IMR-90 (cell line): ENCODE results near the gene TENM4. TPM values are rescaled to one million over a fixed set of nuclear protein-coding genes. Genes with fewer than 3 reads are reported as not detected.

Source experiments
- ATAC-seq: fragments of 200-7000 bp; cut with Tn5 transposase; 2 replicates; pipeline ENCODE4 v1.9.1; 2020; ENCODE audit warnings: low read depth, mild to moderate bottlenecking, moderate library complexity
- BruUV-seq: library from RNA; stranded (reverse); fragments of 400-500 nt; replicated peaks from 2 replicates; lab custom pipeline; 2021; lab: Mats Ljungman, UMichigan
- CTCF ChIA-PET: fragments of 300-600 bp; formaldehyde crosslinking; extraction: SDS; loops from one replicate; lab custom pipeline; 2021; ENCODE audit warnings: antibody characterized with exemption; lab: Yijun Ruan, JAX
- POLR2A ChIA-PET: fragments of 300-600 bp; sonication (Branson Sonifier 250); formaldehyde crosslinking; loops from one replicate; lab custom pipeline; 2022; ENCODE audit warnings: antibody characterized with exemption; ENCODE audit not compliant: unreplicated experiment; lab: Charles Lee
- DNase-seq: peaks from one replicate; pipeline ENCODE4 v3.0.0; 2013
- H2AFZ ChIP-seq: replicated peaks from 2 replicates; pipeline ENCODE3; 2013; ENCODE audit warnings: low read length, mild to moderate bottlenecking; ENCODE audit not compliant: poor library complexity
- H2AK5ac ChIP-seq: 2 replicates; pipeline ENCODE4 v1.6.1; 2013; ENCODE audit warnings: low read depth, low read length, inconsistent platforms
- H2AK9ac ChIP-seq: replicated peaks from 2 replicates; pipeline ENCODE3; 2013; ENCODE audit warnings: mild to moderate bottlenecking, low read depth, low read length, moderate library complexity; ENCODE audit not compliant: poor library complexity
- H2BK120ac ChIP-seq: 2 replicates; pipeline ENCODE4 v1.6.1; 2013; ENCODE audit warnings: low read depth, low read length, inconsistent platforms
- H2BK15ac ChIP-seq: 3 replicates; pipeline ENCODE4 v1.6.1; 2013; ENCODE audit warnings: low read depth, low read length, inconsistent platforms
- H2BK20ac ChIP-seq: 2 replicates; pipeline ENCODE4 v1.6.1; 2013; ENCODE audit warnings: low read depth, mild to moderate bottlenecking, inconsistent platforms, low read length, moderate library complexity
- H2BK5ac ChIP-seq: 2 replicates; pipeline ENCODE4 v1.6.1; 2013; ENCODE audit warnings: mild to moderate bottlenecking, low read depth, low read length, inconsistent platforms; ENCODE audit not compliant: poor library complexity, severe bottlenecking
- H3K14ac ChIP-seq: replicated peaks from 2 replicates; pipeline ENCODE4 v1.6.1; 2013; ENCODE audit warnings: low read depth, low read length, inconsistent platforms
- H3K18ac ChIP-seq: 2 replicates; pipeline ENCODE4 v1.6.1; 2013; ENCODE audit warnings: low read depth, low read length, control low read depth
- H3K23ac ChIP-seq: 2 replicates; pipeline ENCODE4 v1.6.1; 2013; ENCODE audit warnings: low read depth, low read length, inconsistent platforms
- H3K27ac ChIP-seq: 2 replicates; pipeline ENCODE4 v1.5.1; 2013; ENCODE audit warnings: mild to moderate bottlenecking, control low read depth, low read length; ENCODE audit not compliant: insufficient read depth
- H3K27me3 ChIP-seq: 2 replicates; pipeline ENCODE4 v1.6.1; 2013; ENCODE audit warnings: low read length; ENCODE audit not compliant: control insufficient read depth, insufficient read depth
- H3K36me3 ChIP-seq: 2 replicates; pipeline ENCODE4 v1.6.1; 2013; ENCODE audit warnings: low read length, mixed read lengths; ENCODE audit not compliant: control insufficient read depth, insufficient read depth
- H3K4ac ChIP-seq: 2 replicates; pipeline ENCODE4 v1.6.1; 2013; ENCODE audit warnings: low read depth, low read length, inconsistent platforms
- H3K4me1 ChIP-seq: 2 replicates; pipeline ENCODE4 v1.6.1; 2013; ENCODE audit warnings: low read length, mixed read lengths; ENCODE audit not compliant: control insufficient read depth, insufficient read depth
- H3K4me2 ChIP-seq: 2 replicates; pipeline ENCODE4 v1.6.1; 2013; ENCODE audit warnings: low read depth, mild to moderate bottlenecking, control low read depth, low read length, moderate library complexity
- H3K4me3 ChIP-seq: 2 replicates; pipeline ENCODE4 v1.5.1; 2013; ENCODE audit warnings: low read depth, mild to moderate bottlenecking, control low read depth, low read length, moderate library complexity; ENCODE audit not compliant: insufficient read depth
- H3K56ac ChIP-seq: 2 replicates; pipeline ENCODE4 v1.6.1; 2013; ENCODE audit warnings: low read length, inconsistent platforms; ENCODE audit not compliant: insufficient read depth; ENCODE audit errors: extremely low read depth
- H3K79me1 ChIP-seq, 2 experiments: 2 replicates each; pipeline ENCODE4 v1.6.1; 2013; ENCODE audit warnings: low read length in 2 of 2, inconsistent platforms in 1 of 2, low read depth in 1 of 2
- H3K9ac ChIP-seq: 2 replicates; pipeline ENCODE4 v1.6.1; 2013; ENCODE audit warnings: low read depth, low read length, control low read depth
- H3K9me1 ChIP-seq: 2 replicates; pipeline ENCODE4 v1.6.1; 2013; ENCODE audit warnings: low read length, inconsistent platforms; ENCODE audit not compliant: insufficient read depth
- H3K9me3 ChIP-seq: 2 replicates; pipeline ENCODE4 v1.6.1; 2013; ENCODE audit warnings: low read length; ENCODE audit not compliant: control insufficient read depth, insufficient read depth
- H4K20me1 ChIP-seq: 2 replicates; pipeline ENCODE4 v1.6.1; 2013; ENCODE audit warnings: low read length, inconsistent platforms; ENCODE audit not compliant: insufficient read depth
- H4K5ac ChIP-seq: 2 replicates; pipeline ENCODE4 v1.6.1; 2013; ENCODE audit warnings: mild to moderate bottlenecking, low read depth, low read length, control low read depth
- H4K8ac ChIP-seq, 2 experiments: 2 replicates each; pipeline ENCODE4 v1.6.1; 2013; ENCODE audit warnings: low read depth in 2 of 2, low read length in 2 of 2, control low read depth in 1 of 2, inconsistent platforms in 1 of 2
- H4K91ac ChIP-seq: 2 replicates; pipeline ENCODE4 v1.6.1; 2013; ENCODE audit warnings: low read depth, low read length, inconsistent platforms; ENCODE audit not compliant: insufficient read depth
- CEBPB ChIP-seq: IDR thresholded peaks from 2 replicates; pipeline ENCODE4 v1.6.1; 2012; ENCODE audit warnings: low read depth, low read length, improper control_type of control experiment
- CHD1 ChIP-seq: IDR thresholded peaks from 2 replicates; pipeline ENCODE4 v1.6.1; 2012; ENCODE audit warnings: low read depth, low read length, improper control_type of control experiment
- FOS ChIP-seq: fragments of 150-350 bp; IDR thresholded peaks from 2 replicates; pipeline ENCODE4 v1.6.1; 2016; ENCODE audit warnings: low read depth, low read length
- POLR2A ChIP-seq: IDR thresholded peaks from 2 replicates; pipeline ENCODE4 v1.6.1; 2012; ENCODE audit warnings: mild to moderate bottlenecking, low read depth, low read length
- RAD21 ChIP-seq: IDR thresholded peaks from 2 replicates; pipeline ENCODE4 v1.6.1; 2012; ENCODE audit warnings: low read length, improper control_type of control experiment
- RCOR1 ChIP-seq: IDR thresholded peaks from 2 replicates; pipeline ENCODE4 v1.6.1; 2012; ENCODE audit warnings: mild to moderate bottlenecking, low read length, improper control_type of control experiment; ENCODE audit not compliant: insufficient replicate concordance
- RFX5 ChIP-seq: IDR thresholded peaks from 2 replicates; pipeline ENCODE4 v1.8.0; 2012; ENCODE audit warnings: low read depth, mild to moderate bottlenecking, low read length, moderate library complexity
- SMC3 ChIP-seq: fragments of 150-350 bp; IDR thresholded peaks from 2 replicates; pipeline ENCODE4 v1.6.1; 2016; ENCODE audit warnings: low read depth, mild to moderate bottlenecking, antibody characterized with exemption, low read length, moderate library complexity
- WGBS, 2 experiments: methylation state at CpG; one replicate each; pipeline versions ENCODE4 v1.1.5 to v1.1.7; 2013; ENCODE audit warnings: missing lambda C conversion rate in 2 of 2; ENCODE audit not compliant: insufficient read length in 1 of 2; ENCODE audit errors: extremely low coverage in 2 of 2; 5-methylcytosine and 5-hydroxymethylcytosine counted together
- dilution Hi-C: fragments of 300-500 bp; cut with HindIII; formaldehyde crosslinking; loops from one replicate; pipeline ENCODE4 v1.14.3; 2018; ENCODE audit warnings: low sequenced_read_pairs; ENCODE audit not compliant: unreplicated experiment
- in situ Hi-C: fragments of 300-500 bp; cut with MboI; formaldehyde crosslinking; loops from 3 replicates; pipeline ENCODE4 v1.14.3; 2019; ENCODE audit warnings: low sequenced_read_pairs, inconsistent platforms, mixed read lengths
- intact Hi-C: fragments of 100-400 bp; cut with micrococcal nuclease; formaldehyde crosslinking; loops from 2 replicates; pipeline ENCODE4 v1.10.0; 2022
- polyA plus RNA-seq, 3 experiments: library from polyadenylated mRNA; depleted of rRNA; stranded (reverse); fragments of >200 nt; gene quantifications; 2 replicates each; pipeline ENCODE4 v1.2.3, GENCODE V29; 2012; ENCODE audit warnings: low replicate concordance in 1 of 3
- total RNA-seq: library from RNA; depleted of rRNA; stranded (reverse); fragments of >200 nt; gene quantifications from 2 replicates; pipeline ENCODE4 v1.2.3, GENCODE V29; 2012
- TF ChIP-seq, protein P1 (sequence below): fragments of 150-350 bp; IDR thresholded peaks from 2 replicates; pipeline ENCODE4 v1.6.1; 2017; ENCODE audit warnings: mild to moderate bottlenecking, antibody characterized with exemption, low read length, low read depth
- TF ChIP-seq, protein P2 (sequence below): fragments of 150-350 bp; IDR thresholded peaks from 2 replicates; pipeline ENCODE4 v1.6.1; 2016; ENCODE audit warnings: low read depth, mild to moderate bottlenecking, low read length, moderate library complexity, borderline replicate concordance
- TF ChIP-seq, protein P3 (sequence below): conservative IDR thresholded peaks from 2 replicates; pipeline ENCODE4 v1.5.1; 2012; ENCODE audit warnings: mild to moderate bottlenecking, low read depth, low read length, improper control_type of control experiment

TENM4 gene
- total and polyA plus RNA-seq, 2 of the 4 experiments (the other 2 are of a cell fraction) = 7.4 to 9.0 TPM

DNA sequence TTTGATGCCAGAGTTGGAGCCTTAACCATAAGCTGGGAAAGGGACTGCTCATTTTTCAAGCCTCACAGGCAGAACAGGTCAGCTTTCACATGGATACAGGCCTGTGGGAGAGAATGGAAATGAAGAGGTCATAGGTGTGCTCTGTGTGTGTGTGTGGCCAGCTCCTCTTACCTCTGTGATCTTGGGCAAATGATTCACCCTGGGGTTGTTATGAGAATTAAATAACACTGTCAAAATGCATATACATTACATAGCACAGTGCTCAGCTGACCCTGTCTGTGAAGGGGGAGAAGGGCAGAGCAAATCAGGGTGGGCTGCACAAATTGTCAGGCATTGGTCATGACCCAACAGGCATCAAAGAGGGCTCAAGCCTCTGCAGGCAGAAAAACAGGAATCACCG is 372.5 kb downstream of the TENM4 start:
- no peak overlapping the region for H2AFZ ChIP-seq
- H3K14ac ChIP-seq = no peak overlapping the region
- peak; percentile 77 for DNase-seq
- no peak overlapping the region for H3K9ac ChIP-seq
- H3K4me2 ChIP-seq = no peak overlapping the region
- H3K4me3 ChIP-seq = no peak overlapping the region
- ChIA-PET CTCF (no interaction called here), POLR2A (no interaction called here)
- H3K36me3 ChIP-seq = peaks cover 1% of the 10 kb centered on the region; the same call in 1 of the 2 replicates
- no peak overlapping the region; the same call in 1 of the 2 replicates for H2AK5ac ChIP-seq
- H2AK9ac ChIP-seq = no peak overlapping the region
- H3K4ac ChIP-seq = 0 out of 2 replicates have a peak overlapping the region, but pooled peaks have one; percentile 2
- no peak overlapping the region for H3K23ac ChIP-seq
- H2BK120ac ChIP-seq = no peak overlapping the region
- no peaks in the 10 kb centered on the region for H3K79me1 ChIP-seq
- dilution Hi-C loops = no loop called here
- peaks cover 5% of the 10 kb centered on the region; the same call in 1 of the 2 replicates for H3K9me1 ChIP-seq
- intact Hi-C loops = no loop called here
- no peak overlapping the region for H3K56ac ChIP-seq
- H3K27ac ChIP-seq = no peak overlapping the region
- H2BK5ac ChIP-seq = no peak overlapping the region
- H2BK15ac ChIP-seq = no peak overlapping the region
- BruUV-seq = no TSS peak
- no peak overlapping the region; the same call in 1 of the 2 replicates for H4K5ac ChIP-seq
- no peaks in the 10 kb centered on the region for H4K20me1 ChIP-seq
- WGBS, 2 experiments = 100% methylated on average over 1 of the region's 1 CpG; no CpG with 5 or more reads in 1 of the 2 experiments
- ATAC-seq = peak; percentile 56; the same call in 1 of the 2 replicates
- H3K9me3 ChIP-seq = no peaks in the 10 kb centered on the region
- in situ Hi-C loops = no loop called here
- H4K91ac ChIP-seq = no peak overlapping the region
- H3K18ac ChIP-seq = no peak overlapping the region
- no peak overlapping the region for H2BK20ac ChIP-seq
- H3K27me3 ChIP-seq = no peaks in the 10 kb centered on the region
- H4K8ac ChIP-seq = no peak overlapping the region
- TF ChIP-seq FOS (no peak; the same call in 1 of the 2 replicates), CHD1 (no peak), SMC3 (no peak), CEBPB (no peak), RCOR1 (no peak), RAD21 (no peak), POLR2A (no peak), RFX5 (no peak)
- TF ChIP-seq, protein P1, sequence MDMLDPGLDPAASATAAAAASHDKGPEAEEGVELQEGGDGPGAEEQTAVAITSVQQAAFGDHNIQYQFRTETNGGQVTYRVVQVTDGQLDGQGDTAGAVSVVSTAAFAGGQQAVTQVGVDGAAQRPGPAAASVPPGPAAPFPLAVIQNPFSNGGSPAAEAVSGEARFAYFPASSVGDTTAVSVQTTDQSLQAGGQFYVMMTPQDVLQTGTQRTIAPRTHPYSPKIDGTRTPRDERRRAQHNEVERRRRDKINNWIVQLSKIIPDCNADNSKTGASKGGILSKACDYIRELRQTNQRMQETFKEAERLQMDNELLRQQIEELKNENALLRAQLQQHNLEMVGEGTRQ = no peak
- TF ChIP-seq, protein P2, sequence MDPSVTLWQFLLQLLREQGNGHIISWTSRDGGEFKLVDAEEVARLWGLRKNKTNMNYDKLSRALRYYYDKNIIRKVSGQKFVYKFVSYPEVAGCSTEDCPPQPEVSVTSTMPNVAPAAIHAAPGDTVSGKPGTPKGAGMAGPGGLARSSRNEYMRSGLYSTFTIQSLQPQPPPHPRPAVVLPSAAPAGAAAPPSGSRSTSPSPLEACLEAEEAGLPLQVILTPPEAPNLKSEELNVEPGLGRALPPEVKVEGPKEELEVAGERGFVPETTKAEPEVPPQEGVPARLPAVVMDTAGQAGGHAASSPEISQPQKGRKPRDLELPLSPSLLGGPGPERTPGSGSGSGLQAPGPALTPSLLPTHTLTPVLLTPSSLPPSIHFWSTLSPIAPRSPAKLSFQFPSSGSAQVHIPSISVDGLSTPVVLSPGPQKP = no peak
- TF ChIP-seq, protein P3, sequence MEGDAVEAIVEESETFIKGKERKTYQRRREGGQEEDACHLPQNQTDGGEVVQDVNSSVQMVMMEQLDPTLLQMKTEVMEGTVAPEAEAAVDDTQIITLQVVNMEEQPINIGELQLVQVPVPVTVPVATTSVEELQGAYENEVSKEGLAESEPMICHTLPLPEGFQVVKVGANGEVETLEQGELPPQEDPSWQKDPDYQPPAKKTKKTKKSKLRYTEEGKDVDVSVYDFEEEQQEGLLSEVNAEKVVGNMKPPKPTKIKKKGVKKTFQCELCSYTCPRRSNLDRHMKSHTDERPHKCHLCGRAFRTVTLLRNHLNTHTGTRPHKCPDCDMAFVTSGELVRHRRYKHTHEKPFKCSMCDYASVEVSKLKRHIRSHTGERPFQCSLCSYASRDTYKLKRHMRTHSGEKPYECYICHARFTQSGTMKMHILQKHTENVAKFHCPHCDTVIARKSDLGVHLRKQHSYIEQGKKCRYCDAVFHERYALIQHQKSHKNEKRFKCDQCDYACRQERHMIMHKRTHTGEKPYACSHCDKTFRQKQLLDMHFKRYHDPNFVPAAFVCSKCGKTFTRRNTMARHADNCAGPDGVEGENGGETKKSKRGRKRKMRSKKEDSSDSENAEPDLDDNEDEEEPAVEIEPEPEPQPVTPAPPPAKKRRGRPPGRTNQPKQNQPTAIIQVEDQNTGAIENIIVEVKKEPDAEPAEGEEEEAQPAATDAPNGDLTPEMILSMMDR = no peak
- H3K4me1 ChIP-seq = peaks cover 5% of the 10 kb centered on the region; the same call in 1 of the 2 replicates
